HCT116 (cell line): ENCODE measurements around the gene SH2D6. TPM values are rescaled to one million over a fixed set of nuclear protein-coding genes. Genes with fewer than 3 reads are reported as not detected.

Source experiments
- ATAC-seq: fragments of 200-7000 bp; cut with Tn5 transposase; 2 replicates; pipeline ENCODE4 v1.9.1; 2020; ENCODE audit warnings: mild to moderate bottlenecking, moderate library complexity
- BruUV-seq: library from RNA; stranded (reverse); fragments of 400-500 nt; replicated peaks from 2 replicates; lab custom pipeline; 2021; lab: Mats Ljungman, UMichigan
- CTCF ChIA-PET: fragments of 300-600 bp; sonication (Branson Sonifier 250); formaldehyde crosslinking; loops from one replicate; lab custom pipeline; 2021; ENCODE audit warnings: antibody characterized with exemption; lab: Charles Lee
- POLR2A ChIA-PET: fragments of 300-600, 350-600 bp; sonication (Branson Sonifier 250); formaldehyde crosslinking; loops from one replicate; lab custom pipeline; 2021; ENCODE audit warnings: antibody characterized with exemption; lab: Charles Lee
- RAD21 ChIA-PET, 2 experiments: fragments of 300-600 bp; sonication (Branson Sonifier 250); formaldehyde crosslinking; loops; one replicate each; lab custom pipeline; 2023; ENCODE audit warnings: low total read pairs in 2 of 2; ENCODE audit not compliant: uncharacterized antibody in 2 of 2, unreplicated experiment in 2 of 2, low non-redundant PET in 1 of 2; lab: Charles Lee
- DNase-seq: peaks from one replicate; pipeline ENCODE4 v3.0.0-alpha.2; 2010; ENCODE audit warnings: low read depth, low spot score
- H2AFZ ChIP-seq: fragments of 200-600 bp; shearing (Covaris generic), sonication (generic); 2 replicates; pipeline ENCODE4 v1.6.1; 2017; ENCODE audit warnings: low read depth, mixed run types, mixed read lengths, antibody characterized with exemption, low read length; ENCODE audit not compliant: poor library complexity, severe bottlenecking
- H3K27ac ChIP-seq: 2 replicates; pipeline ENCODE4 v1.5.1; 2012; ENCODE audit warnings: low read depth, low read length
- H3K27me3 ChIP-seq: fragments of 200-600 bp; sonication (generic); 2 replicates; pipeline ENCODE4 v1.6.1; 2016; ENCODE audit warnings: mixed run types, low read length, mixed read lengths; ENCODE audit not compliant: insufficient read depth
- H3K36me3 ChIP-seq, 2 experiments: fragments of 200-500 bp in 1 of 2; fragments of 200-600 bp in 1 of 2; sonication (Bioruptor generic) in 1 of 2; sonication (generic) in 1 of 2; 2 replicates each; pipeline versions ENCODE4 v1.5.1 to v1.6.1; 2014 to 2016; ENCODE audit warnings: low read length in 2 of 2, inconsistent platforms in 1 of 2, mixed read lengths in 1 of 2, mixed run types in 1 of 2; ENCODE audit not compliant: insufficient read depth in 2 of 2, control insufficient read depth in 1 of 2
- H3K4me1 ChIP-seq, 2 experiments: fragments of 200-600 bp in 1 of 2; sonication (generic) in 1 of 2; 2 replicates each; pipeline versions ENCODE4 v1.5.1 to v1.6.1; 2012 to 2017; ENCODE audit warnings: low read length in 2 of 2, inconsistent platforms in 1 of 2, mild to moderate bottlenecking in 1 of 2, mixed read lengths in 1 of 2, mixed run types in 1 of 2, moderate library complexity in 1 of 2; ENCODE audit not compliant: insufficient read depth in 2 of 2, control insufficient read depth in 1 of 2
- H3K4me2 ChIP-seq: fragments of 200-600 bp; sonication (generic); 2 replicates; pipeline ENCODE4 v1.6.1; 2017; ENCODE audit warnings: mixed run types, low read length, mixed read lengths
- H3K4me3 ChIP-seq, 2 experiments: fragments of 200-600 bp in 1 of 2; sonication (generic) in 1 of 2; replicated peaks in 1 of 2; 2 replicates each; pipeline ENCODE4 v1.5.1; 2011 to 2016; ENCODE audit warnings: low read length in 2 of 2, control low read depth in 1 of 2, low read depth in 1 of 2, mild to moderate bottlenecking in 1 of 2, mixed read lengths in 1 of 2, mixed run types in 1 of 2
- H3K79me2 ChIP-seq: fragments of 200-600 bp; sonication (generic); 2 replicates; pipeline ENCODE4 v1.6.1; 2017; ENCODE audit warnings: mild to moderate bottlenecking, mixed run types, low read length, moderate library complexity, mixed read lengths; ENCODE audit not compliant: insufficient read depth
- H3K9ac ChIP-seq: fragments of 200-600 bp; sonication (generic); 2 replicates; pipeline ENCODE4 v1.6.1; 2016; ENCODE audit warnings: low read length, mixed read lengths
- H3K9me2 ChIP-seq: fragments of 200-600 bp; sonication (generic), shearing (Covaris generic); 2 replicates; pipeline ENCODE4 v1.6.1; 2017; ENCODE audit warnings: mixed run types, mild to moderate bottlenecking, moderate library complexity; ENCODE audit not compliant: insufficient read depth
- H3K9me3 ChIP-seq, 2 experiments: fragments of 200-500 bp in 1 of 2; fragments of 200-600 bp in 1 of 2; sonication (Bioruptor generic) in 1 of 2; sonication (generic) in 1 of 2; 2 replicates each; pipeline ENCODE4 v1.6.1; 2014 to 2017; ENCODE audit warnings: low read length in 2 of 2, mixed read lengths in 2 of 2, inconsistent platforms in 1 of 2, low read depth in 1 of 2, mild to moderate bottlenecking in 1 of 2, mixed run types in 1 of 2, moderate library complexity in 1 of 2; ENCODE audit not compliant: control insufficient read depth in 1 of 2, insufficient read depth in 1 of 2
- H4K20me1 ChIP-seq: fragments of 200-600 bp; sonication (generic), shearing (Covaris generic); 2 replicates; pipeline ENCODE4 v1.6.1; 2017; ENCODE audit warnings: mixed run types, mild to moderate bottlenecking, moderate library complexity; ENCODE audit not compliant: insufficient read depth
- ATF3 ChIP-seq: IDR thresholded peaks from 2 replicates; pipeline ENCODE4 v1.6.1; 2012
- CBX3 ChIP-seq: IDR thresholded peaks from 2 replicates; pipeline ENCODE4 v1.6.1; 2012; ENCODE audit warnings: low read depth
- CEBPB ChIP-seq: IDR thresholded peaks from 2 replicates; pipeline ENCODE4 v1.6.1; 2012; ENCODE audit warnings: low read depth
- POLR2A ChIP-seq: IDR thresholded peaks from 2 replicates; pipeline ENCODE4 v1.7.0; 2011; ENCODE audit warnings: borderline replicate concordance; ENCODE audit not compliant: insufficient read depth, insufficient read length; ENCODE audit errors: extremely low read depth
- ZBTB33 ChIP-seq: IDR thresholded peaks from 2 replicates; pipeline ENCODE4 v1.6.1; 2011; ENCODE audit warnings: mild to moderate bottlenecking, low read length, moderate library complexity; ENCODE audit not compliant: insufficient replicate concordance; ENCODE audit errors: extremely low read depth
- ZFX ChIP-seq: fragments of 450-650 bp; IDR thresholded peaks from 2 replicates; pipeline ENCODE4 v1.6.1; 2017
- ZNF274 ChIP-seq: fragments of 200-500 bp; sonication (Bioruptor generic); IDR thresholded peaks from 2 replicates; pipeline ENCODE4 v1.6.1; 2014; ENCODE audit warnings: mild to moderate bottlenecking, low read depth, low read length, inconsistent platforms
- intact Hi-C: fragments of 100-400 bp; cut with micrococcal nuclease; formaldehyde crosslinking; loops from 2 replicates; pipeline ENCODE4 v1.10.0; 2022
- total RNA-seq: library from RNA; stranded (reverse); gene quantifications from one replicate; pipeline ENCODE4 v1.2.1, GENCODE V29; 2021; ENCODE audit not compliant: unreplicated experiment

The SH2D6 gene
- total RNA-seq, 1 experiment from 2014 or later = 2.7 TPM

- intact Hi-C loops = no loop called here
Observed at GRCh38 chr2:85385746-85386145, 32.8 kb upstream of the SH2D6 start.

More at GRCh38 chr2:85385746-85386145, 32.8 kb upstream of the SH2D6 start:
- no peak for TF ChIP-seq ZBTB33
- TF ChIP-seq ZFX = no peak
- no peak for TF ChIP-seq ATF3
- TF ChIP-seq ZNF274 = no peak
- TF ChIP-seq CBX3 = no peak
- no peak for TF ChIP-seq POLR2A
- no peak for TF ChIP-seq CEBPB
- Histone ChIP-seq H3K4me1 (no peaks in the 10 kb centered on the region), H3K4me3 (no peak overlapping the region), H2AFZ (no peak overlapping the region), H3K27ac (no peak overlapping the region), H4K20me1 (no peaks in the 10 kb centered on the region), H3K9me2 (no peaks in the 10 kb centered on the region), H3K4me2 (no peak overlapping the region), H3K27me3 (no peaks in the 10 kb centered on the region), H3K9ac (no peak overlapping the region), H3K36me3 (peaks cover 0 to 8% of the 10 kb centered on the region in 2 experiments; a peak in 2 of 4 replicates), H3K9me3 (no peaks in the 10 kb centered on the region), H3K79me2 (no peaks in the 10 kb centered on the region)
- POLR2A ChIA-PET = no interaction called here
- RAD21 ChIA-PET = no interaction called here
- no TSS peak for BruUV-seq
- no peak for ATAC-seq
- no peak for DNase-seq
- CTCF ChIA-PET = interaction anchor here (1.0 kb wide), 1 partner anchor 166 kb away, joined by 3 read pairs; no protein-coding TSS in a partner anchor
